Glutamatergic neuron (in vitro differentiated cells): ENCODE results near the gene RNF115. TPM values are rescaled to one million over a fixed set of nuclear protein-coding genes. Genes with fewer than 3 reads are reported as not detected.
A peak's percentile ranks its signal among the peaks of the same experiment; 100 is the strongest.

Source experiments
- DNase-seq: peaks from one replicate; pipeline ENCODE4 v3.0.0; 2022
- H3K27ac Mint-ChIP-seq: one replicate; pipeline ENCODE4 v1.8.0; 2020; ENCODE audit warnings: mild to moderate bottlenecking, mixed read lengths, inconsistent platforms; ENCODE audit not compliant: unreplicated experiment
- H3K27me3 Mint-ChIP-seq: one replicate; pipeline ENCODE4 v1.8.0; 2020; ENCODE audit warnings: mild to moderate bottlenecking, moderate library complexity, mixed read lengths, inconsistent platforms; ENCODE audit not compliant: unreplicated experiment
- H3K36me3 Mint-ChIP-seq: one replicate; pipeline ENCODE4 v1.8.0; 2020; ENCODE audit warnings: mild to moderate bottlenecking, mixed read lengths, inconsistent platforms; ENCODE audit not compliant: unreplicated experiment
- H3K4me1 Mint-ChIP-seq: one replicate; pipeline ENCODE4 v1.8.0; 2020; ENCODE audit warnings: mild to moderate bottlenecking, low read depth, mixed read lengths, inconsistent platforms; ENCODE audit not compliant: unreplicated experiment
- H3K4me3 Mint-ChIP-seq: one replicate; pipeline ENCODE4 v1.8.0; 2020; ENCODE audit warnings: mild to moderate bottlenecking, mixed read lengths, inconsistent platforms; ENCODE audit not compliant: unreplicated experiment
- H3K9me3 Mint-ChIP-seq: one replicate; pipeline ENCODE4 v1.8.0; 2020; ENCODE audit warnings: mild to moderate bottlenecking, moderate library complexity, mixed read lengths, inconsistent platforms; ENCODE audit not compliant: unreplicated experiment
- total RNA-seq: library from RNA; stranded (reverse); fragmentation: NEBNext Ultra II Directional; extraction: Animal tissue kit (Norgen Biotek cat#: 25700); gene quantifications from one replicate; pipeline ENCODE4 v1.2.1, GENCODE V29; 2021; ENCODE audit not compliant: unreplicated experiment
- TF ChIP-seq, protein P1 (sequence below): fragments of 200-600 bp; sonication (generic); IDR thresholded peaks from one replicate; pipeline ENCODE4 v1.5.0; 2021; ENCODE audit not compliant: partially characterized antibody, unreplicated experiment

RNF115 gene
- total RNA-seq, 1 donor from 2014 or later, result 20.5 TPM

DNA sequence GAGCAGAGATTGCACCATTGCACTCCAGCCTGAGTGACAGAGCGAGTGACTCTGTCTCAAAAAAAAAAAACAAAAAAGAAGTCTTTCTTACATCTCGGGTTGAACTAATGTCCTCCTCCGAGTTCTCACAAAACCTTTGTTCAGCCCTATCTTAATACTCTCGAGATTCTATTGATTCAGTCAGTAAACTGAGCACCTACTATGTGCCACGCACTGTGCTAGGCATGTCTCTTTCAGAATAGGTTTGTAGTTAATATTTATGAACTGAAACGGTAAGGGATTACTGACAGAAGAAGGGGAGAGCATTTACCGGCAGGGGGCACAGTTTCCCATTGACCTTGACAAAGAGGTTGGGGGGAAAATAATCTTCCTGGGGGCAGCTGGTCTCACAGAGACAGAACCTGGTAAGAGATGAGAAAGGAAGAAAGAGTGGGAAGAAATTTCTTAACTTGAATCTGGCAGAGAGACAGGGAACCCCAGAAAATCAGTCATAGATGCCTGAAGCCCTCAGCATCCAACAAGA lies 31.6 kb upstream of the RNF115 start:
- no peak overlapping the region for H3K4me3 Mint-ChIP-seq
- H3K27ac Mint-ChIP-seq, result no peak overlapping the region
- peaks cover 4% of the 10 kb centered on the region for H3K36me3 Mint-ChIP-seq
- peaks cover 1% of the 10 kb centered on the region for H3K27me3 Mint-ChIP-seq
- peaks cover 6% of the 10 kb centered on the region for H3K9me3 Mint-ChIP-seq
- H3K4me1 Mint-ChIP-seq, result no peaks in the 10 kb centered on the region
- DNase-seq, result no peak
- TF ChIP-seq, protein P1, sequence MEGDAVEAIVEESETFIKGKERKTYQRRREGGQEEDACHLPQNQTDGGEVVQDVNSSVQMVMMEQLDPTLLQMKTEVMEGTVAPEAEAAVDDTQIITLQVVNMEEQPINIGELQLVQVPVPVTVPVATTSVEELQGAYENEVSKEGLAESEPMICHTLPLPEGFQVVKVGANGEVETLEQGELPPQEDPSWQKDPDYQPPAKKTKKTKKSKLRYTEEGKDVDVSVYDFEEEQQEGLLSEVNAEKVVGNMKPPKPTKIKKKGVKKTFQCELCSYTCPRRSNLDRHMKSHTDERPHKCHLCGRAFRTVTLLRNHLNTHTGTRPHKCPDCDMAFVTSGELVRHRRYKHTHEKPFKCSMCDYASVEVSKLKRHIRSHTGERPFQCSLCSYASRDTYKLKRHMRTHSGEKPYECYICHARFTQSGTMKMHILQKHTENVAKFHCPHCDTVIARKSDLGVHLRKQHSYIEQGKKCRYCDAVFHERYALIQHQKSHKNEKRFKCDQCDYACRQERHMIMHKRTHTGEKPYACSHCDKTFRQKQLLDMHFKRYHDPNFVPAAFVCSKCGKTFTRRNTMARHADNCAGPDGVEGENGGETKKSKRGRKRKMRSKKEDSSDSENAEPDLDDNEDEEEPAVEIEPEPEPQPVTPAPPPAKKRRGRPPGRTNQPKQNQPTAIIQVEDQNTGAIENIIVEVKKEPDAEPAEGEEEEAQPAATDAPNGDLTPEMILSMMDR, result no peak

- H3K27ac Mint-ChIP-seq, result no peak overlapping the region
- H3K27me3 Mint-ChIP-seq, result peaks cover 6% of the 10 kb centered on the region
- DNase-seq, result no peak
- H3K4me3 Mint-ChIP-seq, result no peak overlapping the region
- H3K36me3 Mint-ChIP-seq, result peaks cover 4% of the 10 kb centered on the region
- H3K4me1 Mint-ChIP-seq, result no peaks in the 10 kb centered on the region
- peaks cover 3% of the 10 kb centered on the region for H3K9me3 Mint-ChIP-seq
- TF ChIP-seq, protein P1, result peak; percentile 42
Measured at GRCh38 chr1:145849356-145850160, 25.7 kb upstream of the RNF115 start.

- no peak overlapping the region for H3K27ac Mint-ChIP-seq
- no peak overlapping the region for H3K4me3 Mint-ChIP-seq
- DNase-seq, result no peak
- TF ChIP-seq, protein P1, result no peak
- peaks cover 3% of the 10 kb centered on the region for H3K9me3 Mint-ChIP-seq
- peaks cover 4% of the 10 kb centered on the region for H3K36me3 Mint-ChIP-seq
- no peaks in the 10 kb centered on the region for H3K4me1 Mint-ChIP-seq
- peaks cover 6% of the 10 kb centered on the region for H3K27me3 Mint-ChIP-seq
Measured at GRCh38 chr1:145847827-145848226, 23.9 kb upstream of the RNF115 start.

DNA sequence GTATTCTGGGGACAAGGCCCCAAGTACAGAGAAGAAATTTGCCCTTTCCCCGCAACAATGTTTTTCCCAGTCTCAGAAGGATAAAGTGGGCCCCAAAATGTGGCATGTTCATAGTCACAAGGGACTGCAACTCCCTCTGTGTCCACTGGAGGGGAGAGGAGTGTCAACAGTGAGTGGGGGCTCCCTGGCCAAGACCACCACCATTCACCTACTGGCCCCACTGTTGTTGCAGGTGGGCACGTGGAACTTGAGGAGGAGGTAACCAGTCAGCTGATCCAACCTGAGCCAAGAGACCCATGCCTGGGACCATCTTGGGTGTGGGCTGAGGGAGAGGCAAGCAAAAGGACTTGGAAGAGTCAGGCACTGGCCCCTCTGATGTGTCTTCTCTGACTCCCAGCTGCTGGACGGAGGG lies 22.3 kb upstream of the RNF115 start:
- peak; percentile 20 for DNase-seq
- peaks cover 4% of the 10 kb centered on the region for H3K36me3 Mint-ChIP-seq
- TF ChIP-seq, protein P1, result peak; percentile 56
- H3K4me3 Mint-ChIP-seq, result no peak overlapping the region
- H3K9me3 Mint-ChIP-seq, result peaks cover 2% of the 10 kb centered on the region
- H3K4me1 Mint-ChIP-seq, result no peaks in the 10 kb centered on the region
- peaks cover 6% of the 10 kb centered on the region for H3K27me3 Mint-ChIP-seq
- H3K27ac Mint-ChIP-seq, result peak overlapping the region; percentile 35
